ENCODE results near the gene POLR3C. TPM values are rescaled to one million over a fixed set of nuclear protein-coding genes. Genes with fewer than 3 reads are reported as not detected.

The POLR3C gene
- total RNA-seq (2014; rRNA removed; shearing (Covaris generic)) (15.7 and 23.9 TPM in 2 replicates), polyA plus RNA-seq (2016; fragmentation: Nextera tagmentation; extraction: Ambion mirVana) (11.6 and 15.1 TPM in 2 replicates)
- long read RNA-seq, transcript POLR3C-201 (15 exons, 1,851 nt) = major isoform, 25 of 47 reads
- long read RNA-seq, partial matches to known transcripts = 4 of 47 reads
- long read RNA-seq, other reads (novel, unspliced or antisense) = 17 of 47 reads

GRCh38 chr1:145823565-145824498 lies at the start of gene POLR3C, which contains the start of gene RNF115:
Gene POLR3C, plus strand, starts transcription at chr1:145824200. Its CDS starts 1,577 bp downstream, at chr1:145825777.
Gene RNF115, minus strand, starts transcription at chr1:145824095. Its CDS starts 222 bp downstream, at chr1:145823873.
- H3K4me1 Mint-ChIP-seq = peaks cover 2% of the 10 kb centered on the region; the same call in 2 of the 3 replicates
- Histone ChIP-seq H3K36me3 (ENCODE audit: insufficient read depth) (peaks cover 26% of the 10 kb centered on the region), H3K9me2 (ENCODE audit: insufficient read depth) (no peaks in the 10 kb centered on the region), H2AFZ (peak within 1 kb of the TSS; percentile 93), H3K79me2 (replicated peaks; ENCODE audit: insufficient read depth) (peaks cover 29% of the 10 kb centered on the region), H3K4me2 (peak within 1 kb of the TSS; percentile 91), H4K20me1 (replicated peaks; ENCODE audit: insufficient read depth) (no peaks in the 10 kb centered on the region), H3K4me1 (ENCODE audit: insufficient read depth) (peaks cover 8% of the 10 kb centered on the region), H3K4me3 (peak within 1 kb of the TSS; percentile 85), H3K27ac (ENCODE audit: low read depth) (peak within 1 kb of the TSS; percentile 90), H3F3A (replicated peaks; ENCODE audit: low read depth) (0 out of 2 replicates have a peak, but pooled peaks cover 6% of the 10 kb centered on the region), H3K27me3 (ENCODE audit: insufficient read depth) (no peaks in the 10 kb centered on the region)
- DNase-seq (ENCODE audit: low spot score) = peak; percentile 96
- peak within 1 kb of the TSS; percentile 99 for H3K27ac Mint-ChIP-seq
- ATAC-seq = peak; percentile 96
- H3K4me3 Mint-ChIP-seq = peak within 1 kb of the TSS; percentile 99
- H3K36me3 Mint-ChIP-seq (ENCODE audit: low read depth) = peaks cover 38% of the 10 kb centered on the region
- TF ChIP-seq EZH2 (IDR thresholded peaks at IDR 0.05; ENCODE audit: low read depth, unreplicated experiment) (no peak), CREB1 (CRISPR knock-in tag; IDR thresholded peaks at IDR 0.05; ENCODE audit: low read depth) (peak; percentile 29; the same call in 1 of the 2 replicates), ETS1 (IDR thresholded peaks at IDR 0.05) (0 out of 2 replicates have a peak, but pooled peaks have one; percentile 37), POLR2AphosphoS5 (IDR thresholded peaks at IDR 0.05; ENCODE audit: low read depth) (peak; percentile 82), CTCF (conservative IDR thresholded peaks at IDR 0.05; ENCODE audit: low read depth in 2 of 2) (no peak)
- no peaks in the 10 kb centered on the region for H3K9me3 Mint-ChIP-seq
- peaks cover 5% of the 10 kb centered on the region for H3K27me3 Mint-ChIP-seq (ENCODE audit: insufficient read depth, low read depth, poor library complexity)

- Mint-ChIP-seq H3K27ac (no peak overlapping the region), H3K4me1 (peaks cover 4% of the 10 kb centered on the region; the same call in 1 of the 3 replicates), H3K4me3 (no peak overlapping the region), H3K27me3 (ENCODE audit: insufficient read depth, low read depth, poor library complexity) (peaks cover 2% of the 10 kb centered on the region), H3K36me3 (ENCODE audit: low read depth) (no peaks in the 10 kb centered on the region), H3K9me3 (no peaks in the 10 kb centered on the region)
- no peak overlapping the region for H3K4me3 ChIP-seq
- ATAC-seq (no peak), DNase-seq (ENCODE audit: low spot score) (no peak)
- H4K20me1 ChIP-seq (replicated peaks; ENCODE audit: insufficient read depth) = no peaks in the 10 kb centered on the region
- no peaks in the 10 kb centered on the region for H3K36me3 ChIP-seq (ENCODE audit: insufficient read depth)
- no peak overlapping the region for H2AFZ ChIP-seq
- H3K4me1 ChIP-seq (ENCODE audit: insufficient read depth) = no peaks in the 10 kb centered on the region
- H3K9me2 ChIP-seq (ENCODE audit: insufficient read depth) = no peaks in the 10 kb centered on the region
- no peak overlapping the region for H3K4me2 ChIP-seq
- H3F3A ChIP-seq (replicated peaks; ENCODE audit: low read depth) = no peaks in the 10 kb centered on the region
- no peaks in the 10 kb centered on the region for H3K79me2 ChIP-seq (replicated peaks; ENCODE audit: insufficient read depth)
- no peaks in the 10 kb centered on the region for H3K27me3 ChIP-seq (ENCODE audit: insufficient read depth)
- no peak overlapping the region for H3K27ac ChIP-seq (ENCODE audit: low read depth)
- TF ChIP-seq ETS1 (IDR thresholded peaks at IDR 0.05) (no peak), CREB1 (CRISPR knock-in tag; IDR thresholded peaks at IDR 0.05; ENCODE audit: low read depth) (no peak)
These were observed 46.4 kb upstream of the POLR3C start for GRCh38 chr1:145777357-145778145.

Data from GM23338 (cell line).